IPS-18c (cell line): ENCODE measurements around the gene NLN.
"Not testable (repeated sequence)": the region's sequence is repeated elsewhere in the genome, so short reads cannot be mapped to it uniquely, and the experiment has no call there.

Experiments used
- H3K4me3 ChIP-seq: 2 replicates; pipeline ENCODE4 v1.7.0; 2013; ENCODE audit warnings: low read depth, mild to moderate bottlenecking, low read length, moderate library complexity; ENCODE audit not compliant: insufficient read depth
- H3K9me3 ChIP-seq: one replicate; pipeline ENCODE4 v1.6.1; 2013; ENCODE audit warnings: mild to moderate bottlenecking, low read length, moderate library complexity; ENCODE audit not compliant: control insufficient read depth, insufficient read depth

The NLN gene

DNA sequence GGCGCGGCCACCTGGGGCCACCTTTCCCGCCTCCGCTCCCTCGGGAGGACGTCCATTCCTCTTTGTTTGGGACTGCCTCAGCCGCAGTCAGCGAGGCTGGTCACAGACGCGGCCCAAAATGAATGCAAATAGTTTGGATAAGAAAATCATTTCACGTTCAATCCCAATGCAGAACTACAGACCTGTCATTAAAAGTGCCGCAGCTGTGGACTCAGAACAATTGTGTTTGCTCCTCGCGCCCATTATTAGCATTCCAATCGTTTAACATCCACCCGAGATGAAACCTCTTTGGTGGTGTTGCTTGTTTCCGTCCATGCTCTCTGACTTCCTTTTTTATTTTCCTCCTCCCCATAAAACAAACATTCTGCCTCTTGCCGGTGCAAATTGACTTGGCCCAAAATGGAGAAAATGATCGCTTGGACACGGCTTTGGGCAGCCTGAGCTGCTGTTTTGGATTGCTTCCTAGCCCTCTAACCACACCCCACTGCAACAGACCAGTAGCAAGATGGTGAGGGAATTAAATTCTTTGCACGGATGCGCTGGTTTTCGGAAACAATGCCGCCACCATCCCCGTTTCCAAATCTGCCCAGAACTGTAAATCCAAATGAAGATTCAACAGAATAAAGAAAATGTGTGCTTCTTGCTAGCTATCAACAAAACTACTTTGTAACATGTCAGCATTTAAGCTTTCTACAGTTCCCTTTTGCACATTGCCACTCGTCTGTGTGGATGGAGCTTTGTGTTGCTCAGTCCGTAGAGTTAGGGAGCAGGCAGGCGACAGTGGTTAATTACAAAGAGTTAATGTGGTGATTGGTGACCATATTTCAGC is 784 bp downstream of the NLN start:
- Histone ChIP-seq H3K9me3 (no peaks in the 10 kb centered on the region), H3K4me3 (peak overlapping the region; percentile 93)

GRCh38 chr5:65727491-65728156 is 5.6 kb downstream of the NLN start:
- H3K9me3 ChIP-seq: no peaks in the 10 kb centered on the region
- H3K4me3 ChIP-seq: no peak overlapping the region

DNA sequence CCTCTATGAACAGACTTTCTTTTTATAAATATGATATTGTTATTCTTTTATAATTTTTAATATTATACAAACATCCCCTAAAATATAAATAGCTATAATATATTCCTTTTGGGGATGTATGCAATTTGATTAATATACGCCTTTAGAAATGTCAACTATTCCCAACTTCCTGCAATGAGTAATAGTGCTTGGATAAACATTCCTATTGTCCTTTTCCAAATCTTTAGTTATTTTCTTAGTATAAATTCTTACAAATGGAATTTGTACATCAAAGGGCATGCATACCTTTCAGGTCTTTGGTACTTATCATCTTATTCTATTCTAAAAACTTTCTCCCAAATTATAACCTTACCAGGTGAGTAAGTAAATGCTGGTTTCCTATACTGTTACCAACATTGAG is 6.2 kb downstream of the NLN start:
- Histone ChIP-seq H3K9me3 (no peaks in the 10 kb centered on the region), H3K4me3 (no peak overlapping the region)

DNA sequence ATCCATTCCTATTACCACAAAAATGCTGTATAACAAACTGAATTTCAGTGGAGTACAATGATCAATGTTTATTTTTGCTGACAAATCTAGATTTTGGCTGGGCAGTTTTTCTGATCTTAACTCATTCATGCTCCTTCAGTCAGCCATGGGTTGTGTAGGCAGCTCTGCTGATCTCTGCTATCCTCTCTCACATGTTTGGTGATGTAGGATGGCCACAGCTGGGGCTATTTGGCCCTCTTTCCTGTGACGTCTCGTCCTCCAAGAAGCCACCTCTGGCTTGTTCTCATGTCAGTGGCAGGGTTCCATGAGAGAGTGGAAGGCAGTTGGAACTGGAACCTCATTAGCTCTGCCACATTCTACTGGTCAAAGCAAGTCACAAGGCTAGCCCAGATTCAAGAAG is 8.9 kb downstream of the NLN start:
- Histone ChIP-seq H3K4me3 (no peak overlapping the region), H3K9me3 (no peaks in the 10 kb centered on the region)

DNA sequence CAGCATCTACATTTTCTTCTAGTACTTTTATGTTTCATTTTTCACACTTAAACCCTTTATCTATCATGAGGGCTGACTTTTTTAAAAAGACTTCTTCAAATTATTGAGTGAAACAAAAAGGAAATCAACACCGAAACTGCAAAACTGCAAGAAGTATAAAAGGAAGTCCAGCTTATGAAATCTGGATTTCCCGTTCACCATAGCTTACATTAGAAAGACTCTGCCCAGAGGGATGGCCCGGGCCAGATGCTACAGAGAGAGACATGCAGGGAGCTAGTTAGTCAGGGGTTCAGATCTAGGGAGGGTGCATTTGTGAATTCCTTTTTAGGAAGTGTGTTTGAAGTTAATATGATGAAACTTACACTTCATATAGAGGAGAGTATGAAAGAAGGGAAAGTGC is 10.0 kb downstream of the NLN start:
- H3K4me3 ChIP-seq, H3K9me3 ChIP-seq: not testable (repeated sequence)

DNA sequence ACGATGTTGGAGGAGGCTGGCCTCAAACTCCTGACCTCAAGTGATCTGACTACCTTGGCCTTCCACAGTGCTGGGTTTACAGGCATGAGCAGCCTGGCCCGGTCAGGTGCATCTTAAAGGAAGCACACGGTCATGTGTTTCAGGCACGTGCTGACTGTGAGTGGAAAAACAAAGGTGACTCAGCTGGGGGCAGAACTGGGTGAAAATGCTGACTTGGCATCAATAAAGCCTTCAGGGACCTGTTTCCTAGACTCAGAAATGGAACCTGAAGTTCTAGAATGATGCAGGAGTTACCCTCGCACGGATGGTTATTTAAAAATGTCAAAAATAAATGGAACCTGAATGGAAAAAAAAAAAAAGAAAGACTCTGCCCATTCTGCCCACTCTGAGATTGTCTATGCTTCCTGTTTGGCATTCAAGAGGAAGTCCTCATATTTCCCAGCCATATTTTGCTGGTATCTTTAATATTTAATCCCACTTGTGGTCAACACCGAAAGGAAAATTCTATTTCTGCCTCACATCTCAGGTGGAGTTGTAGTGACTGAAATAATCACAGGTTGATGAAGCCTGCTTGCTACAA is 12.3 kb downstream of the NLN start:
- not testable (repeated sequence) for H3K4me3 ChIP-seq, H3K9me3 ChIP-seq

GRCh38 chr5:65734921-65735320 is 12.9 kb downstream of the NLN start:
- Histone ChIP-seq H3K4me3 (no peak overlapping the region), H3K9me3 (no peaks in the 10 kb centered on the region)

DNA sequence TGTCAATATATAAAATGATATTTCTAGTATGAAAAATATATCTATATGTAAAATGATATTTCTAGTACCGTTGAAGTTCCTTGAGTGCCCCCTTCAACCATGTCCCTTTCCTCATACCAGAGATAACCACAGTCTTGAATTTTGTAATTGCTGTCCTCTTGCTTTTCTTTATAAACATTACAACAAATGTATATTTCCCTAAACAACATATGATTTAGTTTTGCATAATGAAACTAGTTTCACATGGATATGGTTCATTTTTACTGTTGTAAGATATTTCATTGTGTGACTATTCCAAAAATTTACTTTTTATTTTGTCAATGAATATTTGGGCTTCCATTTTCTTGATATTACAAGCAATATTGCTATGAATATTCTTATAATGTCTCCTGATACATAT is 14.0 kb downstream of the NLN start:
- Histone ChIP-seq H3K9me3 (no peaks in the 10 kb centered on the region), H3K4me3 (no peak overlapping the region)

GRCh38 chr5:65737842-65738241 is 15.8 kb downstream of the NLN start:
- no peaks in the 10 kb centered on the region for H3K9me3 ChIP-seq

DNA sequence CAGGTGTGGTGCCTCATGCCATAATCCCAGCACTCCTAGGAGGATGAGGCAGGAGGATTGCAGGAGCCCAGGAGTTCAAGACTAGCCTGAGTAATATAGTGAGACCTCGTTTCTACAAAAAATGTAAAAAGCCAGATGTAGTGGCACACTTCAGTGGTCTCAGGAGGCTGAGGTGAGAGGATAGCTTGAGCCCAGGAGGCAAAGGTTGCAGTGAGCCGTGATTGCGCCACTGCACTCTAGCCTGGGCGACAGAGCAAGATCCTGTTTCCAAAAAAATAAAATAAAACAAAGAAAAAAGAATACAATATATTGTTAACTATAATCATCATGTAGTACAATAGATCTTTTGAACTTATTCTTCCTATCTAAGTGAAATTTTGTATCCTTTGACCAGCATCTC is 16.3 kb downstream of the NLN start:
- Histone ChIP-seq H3K4me3 (no peak overlapping the region), H3K9me3 (no peaks in the 10 kb centered on the region)

More at GRCh38 chr5:65737842-65738241, 15.8 kb downstream of the NLN start:
- H3K4me3 ChIP-seq: no peak overlapping the region

DNA sequence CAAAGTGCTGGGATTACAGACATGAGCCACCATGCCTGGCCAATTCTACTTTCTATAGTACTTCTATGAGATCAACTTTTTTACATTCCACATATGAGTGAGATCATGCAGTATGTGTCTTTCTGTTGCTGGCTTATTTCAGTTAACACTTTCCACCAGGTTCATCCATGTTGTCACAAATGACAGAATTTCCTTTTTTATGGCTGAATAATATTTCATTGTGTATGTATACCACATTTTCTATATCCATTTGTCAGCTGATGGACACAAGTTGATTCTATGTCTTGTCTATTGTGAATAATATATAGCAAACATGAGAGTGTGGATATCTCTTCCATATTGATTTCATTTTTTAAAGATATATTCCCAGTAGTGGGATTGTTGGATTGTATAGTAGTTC is 17.2 kb downstream of the NLN start:
- no peaks in the 10 kb centered on the region for H3K9me3 ChIP-seq
- H3K4me3 ChIP-seq: no peak overlapping the region

DNA sequence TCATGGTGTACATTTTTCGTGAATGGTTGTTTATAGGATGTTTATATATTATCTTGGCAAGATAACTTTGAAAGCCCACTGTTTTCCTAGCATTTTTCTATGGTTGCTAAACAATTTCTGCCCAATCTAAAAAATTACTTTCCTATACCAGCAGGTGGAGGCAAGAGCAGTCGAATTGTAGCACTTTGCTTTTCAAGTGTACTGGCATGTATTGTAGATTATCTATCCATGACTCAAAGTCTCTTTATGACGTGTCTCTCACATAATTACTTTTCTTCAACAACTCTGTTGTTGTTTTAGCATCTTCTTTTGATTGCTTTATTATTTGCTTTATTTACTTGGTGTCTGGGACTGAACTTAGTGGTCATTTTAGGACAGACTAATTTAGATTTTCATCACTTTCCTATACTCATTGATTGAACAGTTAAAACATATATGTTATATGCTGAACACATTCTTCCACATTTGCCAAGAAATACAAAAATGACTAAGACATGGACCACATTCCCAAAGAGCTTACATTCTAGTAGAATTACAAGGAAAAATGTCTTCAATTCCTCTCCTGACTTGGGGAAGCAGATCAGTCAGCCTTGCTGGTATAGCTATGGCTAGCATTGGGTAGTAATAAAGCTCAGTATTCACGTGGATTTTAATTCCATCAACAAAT is 20.7 kb downstream of the NLN start:
- Histone ChIP-seq H3K9me3 (no peaks in the 10 kb centered on the region), H3K4me3 (no peak overlapping the region)

- Histone ChIP-seq H3K4me3 (no peak overlapping the region), H3K9me3 (no peaks in the 10 kb centered on the region)
Observed at GRCh38 chr5:65749221-65749844, 27.3 kb downstream of the NLN start.

DNA sequence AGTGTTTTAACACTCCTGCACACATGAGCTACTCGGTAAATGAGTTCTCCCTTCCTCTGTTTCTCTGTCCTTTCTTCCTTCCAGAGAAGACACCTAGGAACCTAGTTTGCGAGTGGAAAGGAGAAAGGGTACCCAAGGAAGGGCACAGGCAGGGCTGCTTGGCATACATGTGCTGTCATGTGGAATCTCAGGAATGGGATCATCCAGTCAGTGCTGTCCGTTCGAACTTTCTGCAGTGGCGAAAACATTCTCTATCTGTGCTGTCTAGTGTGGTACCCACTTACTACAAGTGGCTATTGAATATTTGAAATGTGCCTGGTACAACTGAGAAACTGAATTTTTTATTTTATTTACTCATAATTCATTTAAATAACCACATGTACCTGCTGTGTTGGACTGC is 28.0 kb downstream of the NLN start:
- H3K9me3 ChIP-seq: no peaks in the 10 kb centered on the region
- H3K4me3 ChIP-seq: no peak overlapping the region

DNA sequence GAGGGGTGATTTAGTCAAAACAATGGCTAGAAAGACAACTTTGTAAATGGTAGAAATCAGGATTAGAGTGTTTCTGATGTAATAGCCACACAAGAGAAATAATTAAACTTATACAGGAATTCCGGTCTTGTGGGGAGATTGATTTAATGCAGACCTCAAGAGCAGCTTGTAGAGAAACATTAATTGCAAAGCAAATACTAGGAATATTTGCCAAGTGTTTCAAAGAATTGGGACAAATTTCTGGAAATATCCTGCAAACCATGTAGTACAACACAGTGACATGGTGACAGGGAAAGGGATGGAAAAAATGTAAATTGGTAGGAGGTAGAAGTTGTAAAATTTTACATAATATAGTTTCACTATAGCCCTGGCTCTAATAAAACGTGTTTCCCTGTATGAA is 28.9 kb downstream of the NLN start:
- H3K4me3 ChIP-seq: no peak overlapping the region
- no peaks in the 10 kb centered on the region for H3K9me3 ChIP-seq

GRCh38 chr5:65753189-65753588 is 31.2 kb downstream of the NLN start:
- Histone ChIP-seq H3K4me3 (no peak overlapping the region), H3K9me3 (no peaks in the 10 kb centered on the region)

DNA sequence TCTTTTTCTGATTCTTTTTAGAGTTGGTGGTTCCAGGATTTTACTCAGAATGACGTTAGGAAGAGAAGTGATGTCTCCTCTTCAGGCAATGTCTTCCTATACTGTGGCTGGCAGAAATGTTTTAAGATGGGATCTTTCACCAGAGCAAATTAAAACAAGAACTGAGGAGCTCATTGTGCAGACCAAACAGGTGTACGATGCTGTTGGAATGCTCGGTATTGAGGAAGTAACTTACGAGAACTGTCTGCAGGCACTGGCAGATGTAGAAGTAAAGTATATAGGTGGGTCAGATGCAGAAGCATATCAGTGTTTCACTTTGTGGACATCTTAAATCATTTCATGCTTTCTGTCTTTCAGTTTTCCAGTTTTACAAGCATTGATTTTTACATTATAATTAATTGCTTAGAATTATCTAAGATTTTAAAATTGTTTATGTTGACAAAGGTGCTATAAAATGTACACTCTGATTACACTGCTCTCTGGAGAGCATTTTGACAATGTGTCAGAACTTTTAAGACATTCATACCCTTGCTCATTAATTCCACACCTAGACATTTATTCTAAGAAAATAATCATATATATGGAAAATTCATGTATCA is 36.6 kb downstream of the NLN start:
- H3K4me3 ChIP-seq: no peak overlapping the region
- no peaks in the 10 kb centered on the region for H3K9me3 ChIP-seq
